HG02763 (cell line): Measurements from ENCODE around the gene KIF16B.
"Not testable (repeated sequence)": the region's sequence is repeated elsewhere in the genome, so short reads cannot be mapped to it uniquely, and the experiment has no call there.

Experiments
- ATAC-seq: cut with Tn5 transposase; IDR thresholded peaks from one replicate; pipeline ENCODE4 v1.9.1; 2021; ENCODE audit warnings: mild to moderate bottlenecking, moderate library complexity; ENCODE audit not compliant: unreplicated experiment

KIF16B gene

DNA sequence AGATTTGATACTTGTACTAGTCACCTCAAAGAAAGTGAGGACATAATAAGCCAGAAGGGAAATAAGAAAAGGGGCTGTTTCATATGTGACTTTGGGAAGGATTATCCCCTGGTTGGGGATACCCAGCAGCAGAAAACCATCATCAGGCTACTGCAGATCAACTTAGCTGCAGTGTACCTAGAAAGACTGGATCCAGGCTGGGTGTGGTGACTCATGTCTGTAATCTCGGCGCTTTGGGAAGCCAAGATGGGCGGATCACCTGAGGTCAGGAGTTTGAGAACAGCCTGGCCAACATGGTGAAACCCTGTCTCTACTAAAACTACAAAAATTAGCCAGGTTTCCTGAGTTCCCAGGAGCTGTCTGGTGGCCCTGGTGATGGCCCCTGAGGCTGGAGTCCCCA lies 23.2 kb upstream of the KIF16B start:
- ATAC-seq = not testable (repeated sequence)

DNA sequence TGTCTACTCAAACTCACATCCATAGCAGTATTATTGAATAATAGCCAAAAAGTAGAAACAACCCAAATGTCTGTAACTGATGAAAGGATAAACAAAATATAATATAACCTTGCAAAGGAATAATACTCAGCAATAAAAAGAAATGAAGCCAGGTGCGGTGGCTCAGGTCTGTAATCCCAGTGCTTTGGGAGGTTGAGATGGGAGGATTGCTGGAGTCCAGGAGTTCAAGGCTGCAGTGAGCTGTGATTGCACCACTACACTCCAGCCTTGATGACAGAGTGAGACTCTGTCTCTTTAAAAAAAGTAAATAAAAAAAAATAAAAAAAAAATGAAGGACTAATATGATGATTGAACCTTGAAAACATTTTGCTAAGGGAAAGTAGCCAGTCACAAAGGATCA lies 22.1 kb upstream of the KIF16B start:
- no peak for ATAC-seq

- ATAC-seq = no peak
Observed at GRCh38 chr20:16590041-16590633, 16.9 kb upstream of the KIF16B start.

- no peak for ATAC-seq
Observed at GRCh38 chr20:16589623-16590022, 16.4 kb upstream of the KIF16B start.

GRCh38 chr20:16588241-16588640 lies 15.0 kb upstream of the KIF16B start:
- no peak for ATAC-seq

DNA sequence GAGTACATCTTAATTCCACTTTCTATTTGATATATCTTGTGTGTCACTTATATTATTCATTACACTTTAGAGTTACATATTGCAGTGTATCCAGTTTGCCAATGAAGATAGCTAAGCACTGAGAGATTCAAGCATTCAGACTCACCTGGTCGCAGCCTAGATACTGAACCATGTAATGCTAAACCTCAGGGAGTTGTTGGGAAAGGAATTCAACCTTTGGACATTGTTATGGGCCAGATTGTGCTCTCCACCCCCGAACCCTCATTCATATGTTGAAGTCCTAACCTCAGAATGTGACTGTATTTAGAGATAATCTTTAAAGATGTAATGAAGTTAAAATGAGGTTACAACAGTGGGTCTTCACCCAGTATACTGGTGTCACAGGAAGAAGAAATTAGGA lies 13.8 kb upstream of the KIF16B start:
- ATAC-seq = no peak

GRCh38 chr20:16583474-16583873 lies 10.2 kb upstream of the KIF16B start:
- ATAC-seq = no peak

DNA sequence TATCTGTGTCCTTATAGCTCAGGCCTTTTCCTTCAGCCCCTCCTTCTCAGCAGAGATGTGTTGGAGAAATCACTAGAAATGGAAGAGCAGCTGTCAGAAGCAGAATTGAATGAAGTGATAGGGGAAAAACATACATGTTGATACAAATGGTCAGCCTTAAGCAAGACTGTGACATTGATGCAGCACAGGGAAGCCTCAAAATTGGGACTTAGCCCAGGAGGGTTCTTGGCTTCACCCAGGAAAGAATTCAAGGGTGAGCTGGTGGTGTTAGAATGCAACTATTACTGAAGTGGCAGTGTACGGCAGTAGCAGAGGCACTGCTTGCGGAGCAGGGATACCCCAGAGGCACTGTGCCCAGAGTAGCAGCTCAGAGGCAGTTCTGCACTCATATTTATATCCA lies 8.0 kb upstream of the KIF16B start:
- no peak for ATAC-seq

DNA sequence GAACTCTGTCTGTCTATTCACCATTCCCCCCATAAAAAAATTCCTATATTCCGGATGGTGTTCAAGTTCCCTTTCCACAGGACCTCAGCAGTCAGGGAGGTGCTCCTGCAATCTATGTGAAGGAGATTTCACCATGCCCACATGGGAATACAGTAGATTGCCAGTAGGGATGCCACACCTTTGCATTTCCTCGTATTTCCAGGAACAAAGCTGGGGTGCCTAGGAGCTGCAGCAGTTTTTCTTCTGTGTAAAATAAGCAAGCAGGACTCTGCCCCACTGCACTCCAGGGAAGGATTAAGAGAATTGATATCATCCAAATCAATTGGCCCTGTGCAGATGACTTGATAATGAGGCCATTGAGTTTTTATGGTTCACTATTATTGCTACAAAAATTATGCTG lies 7.4 kb upstream of the KIF16B start:
- no peak for ATAC-seq

- ATAC-seq = no peak
Observed at GRCh38 chr20:16580147-16580546, 6.9 kb upstream of the KIF16B start.

- no peak for ATAC-seq
Observed at GRCh38 chr20:16576219-16576618, 3.0 kb upstream of the KIF16B start.

DNA sequence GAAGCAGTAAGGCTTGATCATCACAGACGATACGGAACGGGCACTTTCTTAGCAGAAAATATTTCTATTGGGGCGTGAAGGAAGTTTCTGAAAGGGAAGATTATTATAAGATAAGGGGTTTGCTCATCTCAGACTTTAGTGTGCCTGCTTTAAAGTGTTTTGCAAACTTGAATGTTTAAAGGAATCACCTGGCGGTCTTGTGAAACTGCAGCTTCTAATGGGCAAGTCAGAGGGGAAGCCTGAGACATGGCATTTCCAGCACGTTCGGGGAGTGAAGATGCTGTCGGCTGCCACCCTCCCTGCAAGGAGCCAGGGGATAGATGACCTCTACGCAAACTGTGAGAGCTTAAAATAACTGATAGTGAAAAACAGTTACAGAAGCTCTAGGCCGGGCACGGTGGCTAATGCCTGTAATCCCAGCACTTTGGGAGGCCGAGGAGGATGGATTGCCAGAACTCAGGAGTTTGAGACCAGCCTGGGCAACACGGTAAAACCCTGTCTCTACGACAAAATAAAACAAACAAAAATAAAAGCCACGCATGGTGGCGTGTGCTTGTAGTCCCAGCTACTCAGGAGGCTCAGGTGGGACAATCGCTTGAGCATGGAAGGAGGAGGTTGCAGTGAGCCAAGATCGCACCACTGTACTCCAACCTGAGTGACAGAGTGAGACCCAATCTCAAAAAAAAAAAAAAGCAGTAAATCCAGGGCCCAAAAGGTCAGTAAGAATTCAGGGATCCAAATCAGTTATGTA lies 2.3 kb upstream of the KIF16B start:
- no peak for ATAC-seq

DNA sequence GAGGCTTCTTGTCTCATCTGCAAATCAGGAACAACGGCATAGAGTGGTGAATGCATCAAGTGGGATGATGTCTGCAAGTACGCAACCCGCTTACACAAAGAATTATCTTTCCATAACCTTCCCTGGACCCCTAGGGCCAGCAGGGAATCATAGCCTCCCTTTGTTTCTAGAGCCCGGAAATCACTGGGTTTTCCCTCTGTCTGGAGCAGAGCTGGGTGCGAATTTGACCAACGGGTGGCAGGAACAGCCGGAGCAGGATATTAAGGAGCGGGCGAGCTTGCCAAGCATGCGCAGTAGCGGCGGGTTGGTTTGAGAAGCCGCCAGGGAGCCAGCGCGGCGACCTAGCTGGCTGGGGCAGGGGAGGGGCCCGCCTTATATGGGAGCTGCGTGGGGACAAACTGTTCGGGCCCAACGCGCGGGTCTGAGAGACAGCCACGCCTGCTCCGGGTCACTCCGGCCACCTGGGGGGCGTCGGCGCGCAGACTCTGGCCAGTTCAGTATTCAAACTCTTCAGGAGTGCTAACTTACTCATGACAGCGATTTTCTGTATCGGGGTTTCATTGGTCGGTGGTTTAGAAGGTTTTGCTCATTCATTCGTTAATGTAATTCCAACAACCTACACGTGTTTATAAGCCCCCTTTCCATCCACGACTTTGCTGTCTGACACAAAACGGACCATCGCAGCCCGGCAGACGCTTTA lies 1.6 kb upstream of the KIF16B start:
- peak; percentile 49 for ATAC-seq

DNA sequence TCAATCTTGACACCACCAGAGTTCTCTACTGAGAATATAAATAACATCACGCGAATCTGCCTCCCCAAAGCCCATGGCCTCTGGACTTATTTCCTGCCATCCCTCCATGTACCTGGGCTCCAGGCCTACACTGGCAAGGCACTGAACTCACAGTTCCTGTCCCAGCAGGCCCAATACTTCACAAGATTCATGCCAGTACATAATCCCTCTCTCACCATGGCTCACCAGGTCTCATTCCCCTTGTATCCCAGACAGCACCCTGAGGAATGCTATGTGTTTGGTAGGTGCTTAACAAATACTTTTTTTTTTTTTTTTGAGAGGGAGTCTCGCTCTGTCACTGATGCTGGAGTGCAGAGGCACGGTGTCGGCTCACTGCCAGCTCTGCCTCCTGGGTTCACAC lies 1.9 kb downstream of the KIF16B start:
- ATAC-seq = no peak

- ATAC-seq = no peak
Observed at GRCh38 chr20:16569246-16570153, 3.7 kb downstream of the KIF16B start.

DNA sequence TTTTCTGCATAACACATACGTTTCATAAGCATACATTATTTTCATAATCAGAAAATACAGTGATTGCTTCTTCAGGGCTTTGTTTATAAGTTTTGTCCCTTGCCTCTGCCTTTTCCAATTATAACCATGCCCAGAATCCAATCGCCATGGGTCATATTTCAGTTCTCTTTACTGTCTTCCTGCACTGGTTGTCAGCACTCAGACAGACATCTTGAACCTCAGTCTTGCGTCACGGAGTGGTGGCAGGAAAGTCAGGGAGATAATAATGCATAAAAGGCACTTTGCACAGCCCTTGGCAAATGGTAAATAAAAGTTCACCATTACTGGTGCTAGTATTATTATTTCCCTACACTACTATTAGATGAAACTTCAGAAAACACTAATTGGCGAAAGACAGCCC lies 7.2 kb downstream of the KIF16B start:
- no peak for ATAC-seq

GRCh38 chr20:16564079-16564478 lies 9.2 kb downstream of the KIF16B start:
- not testable (repeated sequence) for ATAC-seq

DNA sequence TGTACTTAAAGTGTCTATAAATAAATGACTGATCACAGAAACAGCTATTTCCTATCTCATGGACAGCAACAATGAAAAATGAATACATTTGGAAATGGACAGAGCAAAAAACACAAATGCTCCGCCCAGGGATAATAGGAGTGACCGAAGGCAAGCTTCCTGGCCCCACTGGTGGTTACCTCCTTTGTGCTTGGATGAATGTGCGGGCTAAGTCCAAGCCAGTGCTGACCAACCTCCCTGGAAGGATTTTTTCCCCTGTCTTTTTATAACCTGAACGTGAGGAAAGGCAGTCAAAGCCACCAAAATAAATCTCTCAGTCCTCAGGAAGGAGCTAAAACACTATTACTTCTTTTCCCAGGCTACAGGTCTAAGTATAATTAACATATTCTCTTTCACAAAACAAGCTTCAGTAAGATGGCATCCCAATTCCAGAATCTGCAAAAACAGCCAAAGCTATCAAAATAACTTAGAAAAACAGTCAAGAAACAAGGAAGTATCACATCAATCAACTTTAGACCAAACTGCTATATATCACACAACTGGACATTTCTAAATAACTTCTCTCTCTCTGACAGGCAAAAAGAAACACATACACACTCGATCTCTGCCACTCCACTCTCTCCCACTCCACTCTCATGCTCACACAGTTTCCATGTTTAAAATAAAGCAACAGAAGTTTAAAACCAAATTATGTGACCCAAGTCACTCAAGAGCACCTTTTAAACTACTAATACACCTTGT lies 10.0 kb downstream of the KIF16B start:
- no peak for ATAC-seq

DNA sequence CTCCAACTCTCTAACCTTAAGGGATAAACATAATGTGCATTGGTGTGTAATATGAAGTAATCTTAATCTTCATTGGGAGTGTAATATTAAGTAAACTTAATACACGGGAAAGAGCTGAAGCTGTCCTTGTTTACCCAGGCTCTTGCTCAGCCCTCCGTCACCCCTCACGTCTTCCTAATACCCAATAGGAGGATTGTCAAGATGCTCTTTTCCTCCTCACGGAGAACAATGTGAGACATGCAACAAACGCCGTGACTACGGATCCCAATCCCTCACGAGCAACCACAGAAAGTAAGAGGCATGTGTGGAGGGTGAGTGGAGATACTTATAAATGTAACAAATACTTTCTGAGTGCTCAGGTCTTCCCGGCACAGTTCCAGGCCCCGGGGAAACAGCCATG lies 11.0 kb downstream of the KIF16B start:
- no peak for ATAC-seq

DNA sequence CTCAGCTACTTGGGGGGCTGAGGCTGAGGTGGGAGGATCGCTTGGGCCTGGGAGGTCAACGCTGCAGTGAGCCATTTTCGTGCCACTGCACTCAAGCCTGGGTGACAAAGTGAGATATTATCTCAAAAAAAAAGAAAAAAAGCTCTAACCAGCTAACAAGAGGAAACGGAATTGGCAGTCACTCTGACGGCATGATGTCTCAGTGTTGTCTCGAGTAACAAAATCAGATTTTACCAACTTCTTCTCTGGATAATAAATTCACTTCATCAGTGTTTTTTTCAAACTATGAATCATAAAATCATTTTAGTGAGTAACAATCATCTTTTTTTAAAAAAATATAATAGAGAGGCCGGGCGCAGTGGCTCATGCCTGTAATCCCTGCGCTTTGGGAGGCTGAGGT lies 12.6 kb downstream of the KIF16B start:
- ATAC-seq = no peak

GRCh38 chr20:16560216-16560615 lies 13.0 kb downstream of the KIF16B start:
- ATAC-seq = no peak
